ENCODE results near the gene CPLX3. TPM values are rescaled to one million over a fixed set of nuclear protein-coding genes. Genes with fewer than 3 reads are reported as not detected.

The CPLX3 gene
- total RNA-seq, 4 donors from 2014 or later = not detected

- WGBS, 2 donors = 75 to 76% methylated on average over 10 of the region's 10 CpGs
- Histone ChIP-seq H3K36me3 (no peaks in the 10 kb centered on the region), H3K4me1 (no peaks in the 10 kb centered on the region), H3K27me3 (peaks cover 0 to 16% of the 10 kb centered on the region in 2 donors), H3K9me3 (no peaks in the 10 kb centered on the region), H3K4me3 (no peak overlapping the region), H3K27ac (no peak overlapping the region)
- DNase-seq (ENCODE audit: low spot score in 2 of 2) = no peak
- no peak for TF ChIP-seq EP300 (IDR thresholded peaks at IDR 0.05)
These were observed 11.1 kb upstream of the CPLX3 start for GRCh38 chr15:74815121-74815934.

- Histone ChIP-seq H3K9me3 (no peaks in the 10 kb centered on the region), H3K27me3 (peaks cover 0 to 16% of the 10 kb centered on the region in 2 donors), H3K36me3 (no peaks in the 10 kb centered on the region), H3K27ac (no peak overlapping the region), H3K4me1 (no peaks in the 10 kb centered on the region), H3K4me3 (no peak overlapping the region)
- DNase-seq (ENCODE audit: low spot score in 2 of 2) = no peak
- WGBS, 2 donors = 83 to 85% methylated on average over 15 of the region's 15 CpGs
- TF ChIP-seq POLR2A (IDR thresholded peaks at IDR 0.05) (no peak), EP300 (IDR thresholded peaks at IDR 0.05) (no peak), CTCF (IDR thresholded peaks at IDR 0.05) (no peak)
These were observed 10.5 kb upstream of the CPLX3 start for GRCh38 chr15:74815961-74816360.

DNA sequence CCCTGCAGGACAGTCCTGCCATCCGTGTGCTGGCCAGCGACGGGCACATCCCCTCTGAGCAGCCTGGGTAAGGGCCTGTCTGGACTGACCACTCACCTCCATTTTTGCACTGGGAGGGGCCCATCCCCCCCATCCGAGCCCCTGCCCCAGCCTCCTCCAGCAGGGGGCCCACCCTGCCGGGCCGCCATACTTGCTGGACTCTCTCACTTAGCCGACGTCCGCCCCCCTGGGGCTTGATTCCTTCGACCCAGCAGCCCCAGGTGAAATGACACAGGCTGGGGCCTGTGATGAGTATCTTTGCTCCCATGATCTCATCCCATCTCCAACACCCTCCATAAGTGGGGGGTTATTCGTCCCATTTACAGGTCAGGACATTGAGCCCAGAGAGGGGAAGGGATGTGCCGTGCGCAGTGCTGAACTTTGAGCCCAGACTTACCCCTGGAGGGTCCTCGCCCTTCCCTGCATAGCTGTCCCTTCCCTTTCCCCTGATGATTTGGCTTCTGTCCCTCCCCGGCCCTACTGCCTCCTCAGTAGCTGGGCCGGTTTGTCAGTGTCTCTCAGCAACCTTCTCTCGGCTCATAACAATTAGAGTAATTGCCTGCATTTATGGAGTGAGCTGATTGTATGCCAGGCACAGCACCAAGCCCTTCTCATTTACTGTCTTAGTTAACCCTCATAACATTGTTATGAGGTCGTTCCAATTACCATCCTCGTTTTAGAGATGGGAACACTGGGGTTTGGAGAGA lies 9.6 kb upstream of the CPLX3 start:
- DNase-seq (ENCODE audit: low spot score in 2 of 2) = no peak
- 38 to 46% methylated on average over 19 of the region's 19 CpGs for WGBS, 2 donors
- no peak overlapping the region for H3K27ac ChIP-seq
- H3K4me3 ChIP-seq = no peak overlapping the region
- H3K4me1 ChIP-seq = no peaks in the 10 kb centered on the region
- no peaks in the 10 kb centered on the region for H3K9me3 ChIP-seq
- no peak for TF ChIP-seq CTCF (IDR thresholded peaks at IDR 0.05)
- no peak for TF ChIP-seq EP300 (IDR thresholded peaks at IDR 0.05)
- no peak for TF ChIP-seq POLR2A (IDR thresholded peaks at IDR 0.05)
- H3K36me3 ChIP-seq = no peaks in the 10 kb centered on the region
- peaks cover 0 to 16% of the 10 kb centered on the region in 2 donors for H3K27me3 ChIP-seq

- H3K9me3 ChIP-seq = no peaks in the 10 kb centered on the region
- 12 to 26% methylated on average over 9 of the region's 9 CpGs for WGBS, 2 donors
- TF ChIP-seq EP300 (IDR thresholded peaks at IDR 0.05) (no peak), CTCF (IDR thresholded peaks at IDR 0.05) (no peak), POLR2A (IDR thresholded peaks at IDR 0.05) (no peak)
- no peaks in the 10 kb centered on the region for H3K36me3 ChIP-seq
- peaks cover 0 to 16% of the 10 kb centered on the region in 2 donors for H3K27me3 ChIP-seq
- H3K4me3 ChIP-seq = no peak overlapping the region
- H3K4me1 ChIP-seq = no peaks in the 10 kb centered on the region
- H3K27ac ChIP-seq = no peak overlapping the region
- no peak for DNase-seq (ENCODE audit: low spot score in 2 of 2)
These were observed 9.1 kb upstream of the CPLX3 start for GRCh38 chr15:74817370-74817737.

DNA sequence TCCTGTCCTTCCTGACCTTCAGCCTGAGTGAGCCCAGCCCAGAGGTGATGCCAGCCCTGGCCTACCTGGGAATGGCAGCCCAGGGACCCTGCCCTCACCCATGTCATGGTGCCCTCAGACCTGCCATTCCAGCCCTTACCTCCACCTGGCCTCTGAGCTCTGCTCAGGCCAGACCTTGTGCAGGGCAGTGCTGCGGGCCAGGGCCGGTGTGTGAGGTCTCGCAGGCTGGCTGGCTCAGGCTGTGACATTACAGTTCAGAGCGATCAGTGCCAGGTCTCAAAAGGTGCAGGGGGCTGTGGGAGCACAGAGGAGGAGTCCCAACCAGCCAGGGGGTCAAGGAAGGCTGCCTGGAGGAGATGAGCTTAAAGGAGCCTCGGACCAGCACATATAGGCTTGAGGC lies 6.4 kb upstream of the CPLX3 start:
- no peaks in the 10 kb centered on the region for H3K4me1 ChIP-seq
- H3K27ac ChIP-seq = no peak overlapping the region
- no peak for TF ChIP-seq CTCF (IDR thresholded peaks at IDR 0.05)
- TF ChIP-seq EP300 (IDR thresholded peaks at IDR 0.05) = no peak
- no peak for TF ChIP-seq POLR2A (IDR thresholded peaks at IDR 0.05)
- no peaks in the 10 kb centered on the region for H3K36me3 ChIP-seq
- 84 to 87% methylated on average over 5 of the region's 5 CpGs for WGBS, 2 donors
- H3K27me3 ChIP-seq = peaks cover 0 to 16% of the 10 kb centered on the region in 2 donors
- no peaks in the 10 kb centered on the region for H3K9me3 ChIP-seq
- no peak overlapping the region for H3K4me3 ChIP-seq
- no peak for DNase-seq (ENCODE audit: low spot score in 2 of 2)
